ENCODE measurements around the gene RRBP1. TPM values are rescaled to one million over a fixed set of nuclear protein-coding genes. Genes with fewer than 3 reads are reported as not detected.

Gene RRBP1
- total and polyA plus RNA-seq, 2 donors (not counting 3 experiments of a cell fraction or from before 2014, with no cell fraction given): 50.3 to 236 TPM

DNA sequence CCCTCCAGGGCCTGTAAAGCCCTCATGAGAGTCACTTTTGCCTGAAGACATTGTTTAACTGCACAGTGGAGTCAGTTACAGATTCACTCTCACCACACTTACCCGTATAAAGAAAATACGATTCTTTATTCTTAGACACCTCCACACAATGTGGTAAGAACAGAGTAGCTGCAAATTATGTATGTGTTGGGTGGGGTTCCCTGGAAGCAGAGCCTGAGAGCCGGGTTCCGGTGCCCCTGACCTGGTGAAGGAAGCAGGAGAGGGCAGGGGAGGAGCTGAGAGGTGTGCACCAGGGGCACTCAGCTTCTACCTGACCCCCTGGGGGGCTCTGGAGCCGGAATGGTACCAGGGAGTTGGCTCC is 29.2 kb upstream of the RRBP1 start:
- Histone ChIP-seq H2AFZ (ENCODE audit: low read depth, low read length) (no peak overlapping the region), H3K9me3 (replicated peaks; ENCODE audit: control insufficient read depth, insufficient read depth, low read length) (no peaks in the 10 kb centered on the region), H3K9me1 (replicated peaks; ENCODE audit: control insufficient read depth, extremely low read depth, insufficient read depth, low read length) (no peaks in the 10 kb centered on the region), H3K79me2 (ENCODE audit: control insufficient read depth, insufficient read depth, low read length) (no peaks in the 10 kb centered on the region), H3K4me1 (ENCODE audit: control insufficient read depth, extremely low read depth, insufficient read depth, low read length) (no peaks in the 10 kb centered on the region), H3K4me3 (replicated peaks in 1 of 3; ENCODE audit: insufficient read depth in 1 of 3, low read depth in 1 of 3, low read length in 3 of 3) (no peak overlapping the region), H3K27ac (ENCODE audit: insufficient read depth, low read depth, low read length) (no peak overlapping the region), H3K4me2 (ENCODE audit: insufficient read depth, low read length) (no peak overlapping the region), H3K9ac (replicated peaks; ENCODE audit: extremely low read depth, insufficient read depth, low read length) (no peak overlapping the region), H4K20me1 (replicated peaks; ENCODE audit: control insufficient read depth, extremely low read depth, insufficient read depth, low read length) (no peaks in the 10 kb centered on the region), H3K36me3 (ENCODE audit: control insufficient read depth in 2 of 2, extremely low read depth in 1 of 2, insufficient read depth in 2 of 2, low read length in 2 of 2) (no peaks in the 10 kb centered on the region), H3K27me3 (ENCODE audit: control insufficient read depth in 2 of 2, insufficient read depth in 2 of 2, low read length in 2 of 2) (peaks cover 2% of the 10 kb centered on the region in 2 experiments)
- intact Hi-C loops (cut with micrococcal nuclease) (no loop called here), dilution Hi-C loops (cut with MboI; ENCODE audit: extremely low pct_ligation_motif_present, low sequenced_read_pairs) (no loop called here)
- TF ChIP-seq EZH2 (IDR thresholded peaks at IDR 0.05; ENCODE audit: borderline replicate concordance, low read depth, low read length, severe bottlenecking) (no peak), POLR2AphosphoS5 (IDR thresholded peaks at IDR 0.05; ENCODE audit: insufficient read depth, low read depth, low read length) (no peak), MYC (IDR thresholded peaks at IDR 0.05; ENCODE audit: low read depth, low read length) (no peak), CTCF (IDR thresholded peaks at IDR 0.05; ENCODE audit: extremely low read depth in 1 of 2, insufficient read depth in 1 of 2, low read depth in 1 of 2, low read length in 2 of 2) (no peak)
- CTCF ChIA-PET: no interaction called here
- BruUV-seq (replicated peaks): no TSS peak
- DNase-seq (ENCODE audit: low read depth, low spot score) (no peak), FAIRE-seq (no peak)
- POLR2A ChIA-PET: no interaction called here

- Histone ChIP-seq H3K4me1 (ENCODE audit: control insufficient read depth, extremely low read depth, insufficient read depth, low read length) (no peaks in the 10 kb centered on the region), H3K9me3 (replicated peaks; ENCODE audit: control insufficient read depth, insufficient read depth, low read length) (no peaks in the 10 kb centered on the region), H3K9ac (replicated peaks; ENCODE audit: extremely low read depth, insufficient read depth, low read length) (no peak overlapping the region), H3K27ac (ENCODE audit: insufficient read depth, low read depth, low read length) (no peak overlapping the region), H4K20me1 (replicated peaks; ENCODE audit: control insufficient read depth, extremely low read depth, insufficient read depth, low read length) (no peaks in the 10 kb centered on the region), H3K9me1 (replicated peaks; ENCODE audit: control insufficient read depth, extremely low read depth, insufficient read depth, low read length) (no peaks in the 10 kb centered on the region), H3K4me3 (replicated peaks in 1 of 3; ENCODE audit: insufficient read depth in 1 of 3, low read depth in 1 of 3, low read length in 3 of 3) (no peak overlapping the region), H2AFZ (ENCODE audit: low read depth, low read length) (no peak overlapping the region), H3K4me2 (ENCODE audit: insufficient read depth, low read length) (no peak overlapping the region), H3K36me3 (ENCODE audit: control insufficient read depth in 2 of 2, extremely low read depth in 1 of 2, insufficient read depth in 2 of 2, low read length in 2 of 2) (no peaks in the 10 kb centered on the region), H3K27me3 (ENCODE audit: control insufficient read depth in 2 of 2, insufficient read depth in 2 of 2, low read length in 2 of 2) (peaks cover 2% of the 10 kb centered on the region in 2 experiments), H3K79me2 (ENCODE audit: control insufficient read depth, insufficient read depth, low read length) (no peaks in the 10 kb centered on the region)
- DNase-seq (ENCODE audit: low read depth, low spot score) (no peak), FAIRE-seq (no peak)
- ChIA-PET POLR2A (no interaction called here), CTCF (interaction anchor here (1.3 kb wide), 1 partner anchor 186 kb away, joined by 5 read pairs; no protein-coding TSS in a partner anchor)
- intact Hi-C loops (cut with micrococcal nuclease): no loop called here
- no TSS peak for BruUV-seq (replicated peaks)
- dilution Hi-C loops (cut with MboI; ENCODE audit: extremely low pct_ligation_motif_present, low sequenced_read_pairs): no loop called here
- TF ChIP-seq FOS (IDR thresholded peaks at IDR 0.05; ENCODE audit: borderline replicate concordance, insufficient read depth, low read length): no peak
- TF ChIP-seq JUN (IDR thresholded peaks at IDR 0.05; ENCODE audit: borderline replicate concordance, insufficient read depth, insufficient read length, low read depth): no peak
- TF ChIP-seq MYC (IDR thresholded peaks at IDR 0.05; ENCODE audit: low read depth, low read length): no peak
- no peak for TF ChIP-seq POLR2A (IDR thresholded peaks at IDR 0.05; ENCODE audit: low read depth, low read length)
- TF ChIP-seq POLR2AphosphoS5 (IDR thresholded peaks at IDR 0.05; ENCODE audit: insufficient read depth, low read depth, low read length): no peak
- no peak for TF ChIP-seq GATA2 (IDR thresholded peaks at IDR 0.05; ENCODE audit: insufficient read depth, insufficient read length, low read depth, low read length)
- TF ChIP-seq, protein P1, sequence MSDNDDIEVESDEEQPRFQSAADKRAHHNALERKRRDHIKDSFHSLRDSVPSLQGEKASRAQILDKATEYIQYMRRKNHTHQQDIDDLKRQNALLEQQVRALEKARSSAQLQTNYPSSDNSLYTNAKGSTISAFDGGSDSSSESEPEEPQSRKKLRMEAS (IDR thresholded peaks at IDR 0.05; ENCODE audit: insufficient read depth, insufficient read length): no peak
- TF ChIP-seq CTCF (IDR thresholded peaks at IDR 0.05; ENCODE audit: extremely low read depth in 1 of 2, insufficient read depth in 1 of 2, low read depth in 1 of 2, low read length in 2 of 2): no peak
- no peak for TF ChIP-seq EZH2 (IDR thresholded peaks at IDR 0.05; ENCODE audit: borderline replicate concordance, low read depth, low read length, severe bottlenecking)
Measured at GRCh38 chr20:17710379-17711266, 28.6 kb upstream of the RRBP1 start.
